GM23338 (cell line): Measurements from ENCODE around the gene NTRK1. TPM values are rescaled to one million over a fixed set of nuclear protein-coding genes. Genes with fewer than 3 reads are reported as not detected.

Experiments used
- ATAC-seq: fragments of 200-7000 bp; cut with Tn5 transposase; 3 replicates; pipeline ENCODE4 v1.9.1; 2020
- DNase-seq: peaks from one replicate; pipeline ENCODE4 v3.0.0-alpha.2; 2015; ENCODE audit warnings: low spot score
- H2AFZ ChIP-seq: fragments of 200-600 bp; sonication (generic); 2 replicates; pipeline ENCODE4 v1.8.0; 2016; ENCODE audit warnings: antibody characterized with exemption, mild to moderate bottlenecking, moderate library complexity
- H3F3A ChIP-seq: fragments of 200-600 bp; sonication (generic); replicated peaks from 2 replicates; pipeline ENCODE4 v1.8.0; 2017; ENCODE audit warnings: antibody characterized with exemption, mixed run types, low read depth
- H3K27ac ChIP-seq: fragments of 200-600 bp; sonication (generic); 2 replicates; pipeline ENCODE4 v1.6.1; 2016; ENCODE audit warnings: low read depth
- H3K27me3 ChIP-seq: fragments of 200-600 bp; sonication (generic); 2 replicates; pipeline ENCODE4 v1.8.0; 2016; ENCODE audit warnings: mild to moderate bottlenecking, mixed run types, moderate library complexity; ENCODE audit not compliant: insufficient read depth
- H3K36me3 ChIP-seq: fragments of 200-600 bp; sonication (generic); 2 replicates; pipeline ENCODE4 v1.8.0; 2016; ENCODE audit warnings: mild to moderate bottlenecking; ENCODE audit not compliant: insufficient read depth
- H3K4me1 ChIP-seq: fragments of 200-600 bp; sonication (generic); 2 replicates; pipeline ENCODE4 v1.8.0; 2016; ENCODE audit warnings: mild to moderate bottlenecking, moderate library complexity; ENCODE audit not compliant: insufficient read depth
- H3K4me2 ChIP-seq: fragments of 200-600 bp; sonication (generic); 2 replicates; pipeline ENCODE4 v1.7.1; 2017; ENCODE audit warnings: mixed run types
- H3K4me3 ChIP-seq: fragments of 200-600 bp; sonication (generic); 2 replicates; pipeline ENCODE4 v1.6.1; 2016; ENCODE audit warnings: mixed run types
- H3K79me2 ChIP-seq: fragments of 200-600 bp; sonication (generic); replicated peaks from 2 replicates; pipeline ENCODE4 v1.8.0; 2017; ENCODE audit warnings: mild to moderate bottlenecking; ENCODE audit not compliant: insufficient read depth
- H3K9me2 ChIP-seq: fragments of 200-600 bp; sonication (generic); 2 replicates; pipeline ENCODE4 v1.8.0; 2017; ENCODE audit not compliant: insufficient read depth
- H4K20me1 ChIP-seq: fragments of 200-600 bp; sonication (generic); replicated peaks from 2 replicates; pipeline ENCODE4 v1.8.0; 2017; ENCODE audit warnings: mild to moderate bottlenecking; ENCODE audit not compliant: insufficient read depth
- H3K27ac Mint-ChIP-seq: 2 replicates; pipeline ENCODE4 v1.8.0; 2020; ENCODE audit warnings: inconsistent platforms, mild to moderate bottlenecking, moderate library complexity, mixed read lengths
- H3K27me3 Mint-ChIP-seq: 3 replicates; pipeline ENCODE4 v1.8.0; 2022; ENCODE audit warnings: low read depth, mild to moderate bottlenecking, moderate library complexity, mixed read lengths, inconsistent platforms; ENCODE audit not compliant: insufficient read depth, poor library complexity
- H3K36me3 Mint-ChIP-seq: 3 replicates; pipeline ENCODE4 v1.8.0; 2021; ENCODE audit warnings: low read depth, mild to moderate bottlenecking, inconsistent platforms, moderate library complexity, mixed read lengths
- H3K4me1 Mint-ChIP-seq: 3 replicates; pipeline ENCODE4 v1.8.0; 2020; ENCODE audit warnings: mild to moderate bottlenecking, inconsistent platforms, mixed read lengths
- H3K4me3 Mint-ChIP-seq: 3 replicates; pipeline ENCODE4 v1.8.0; 2021; ENCODE audit warnings: moderate library complexity, mild to moderate bottlenecking, inconsistent platforms, mixed read lengths
- H3K9me3 Mint-ChIP-seq: 3 replicates; pipeline ENCODE4 v1.8.0; 2020; ENCODE audit warnings: moderate library complexity, mild to moderate bottlenecking, inconsistent platforms, mixed read lengths
- CREB1 ChIP-seq: fragments of 250-450 bp; sonication (Bioruptor Pico); IDR thresholded peaks from 2 replicates; pipeline ENCODE4 v1.5.0; 2020; ENCODE audit warnings: low read depth, mild to moderate bottlenecking, moderate library complexity
- CTCF ChIP-seq, 2 experiments: fragments of 200-600 bp in 1 of 2; sonication (generic) in 1 of 2; conservative IDR thresholded peaks; 2 replicates each; pipeline versions ENCODE4 v1.5.1 to v1.6.1; 2016 to 2017; ENCODE audit warnings: antibody characterized with exemption in 2 of 2, low read depth in 2 of 2, mild to moderate bottlenecking in 2 of 2, moderate library complexity in 1 of 2
- ETS1 ChIP-seq: IDR thresholded peaks from 2 replicates; pipeline ENCODE4 v1.6.1; 2016; ENCODE audit warnings: antibody characterized with exemption
- EZH2 ChIP-seq: fragments of 200-600 bp; sonication (generic); IDR thresholded peaks from one replicate; pipeline ENCODE4 v1.8.0; 2017; ENCODE audit warnings: antibody characterized with exemption, mild to moderate bottlenecking, low read depth; ENCODE audit not compliant: unreplicated experiment
- EZH2phosphoT487 ChIP-seq: fragments of 200-600 bp; sonication (generic); IDR thresholded peaks from one replicate; pipeline ENCODE4 v1.8.1; 2018; ENCODE audit warnings: antibody characterized with exemption; ENCODE audit not compliant: unreplicated experiment
- STAT1 ChIP-seq: IDR thresholded peaks from one replicate; pipeline ENCODE4 v1.6.1; 2016; ENCODE audit warnings: antibody characterized with exemption; ENCODE audit not compliant: unreplicated experiment
- ZNF114 ChIP-seq: fragments of 250-450 bp; sonication (Bioruptor Pico); IDR thresholded peaks from 2 replicates; pipeline ENCODE4 v1.5.0; 2020; ENCODE audit warnings: mild to moderate bottlenecking, moderate library complexity
- ZNF331 ChIP-seq: fragments of 250-450 bp; sonication (Bioruptor Pico); IDR thresholded peaks from 2 replicates; pipeline ENCODE4 v1.5.0; 2020; ENCODE audit warnings: low read depth, mild to moderate bottlenecking, moderate library complexity
- ZNF462 ChIP-seq: fragments of 250-450 bp; sonication (Bioruptor Pico); IDR thresholded peaks from 2 replicates; pipeline ENCODE4 v1.5.0; 2020; ENCODE audit warnings: mild to moderate bottlenecking, moderate library complexity
- polyA plus RNA-seq: library from polyadenylated mRNA; unstranded; fragments of >200 nt; fragmentation: Nextera tagmentation; extraction: Ambion mirVana; gene quantifications from 2 replicates; pipeline ENCODE4 v1.2.1, GENCODE V29; 2016
- total RNA-seq: library from RNA; depleted of rRNA; stranded (reverse); fragments of >200 nt; shearing (Covaris generic); gene quantifications from 2 replicates; pipeline ENCODE4 v1.2.3, GENCODE V29; 2014

NTRK1 gene
- total and polyA plus RNA-seq, 2 experiments from 2014 or later, result 0.42 to 0.45 TPM

GRCh38 chr1:156815307-156815826, 45.3 kb upstream of the NTRK1 start (continued):
- TF ChIP-seq ZNF462 (CRISPR knock-in tag), result no peak
- TF ChIP-seq CTCF (conservative IDR thresholded peaks at IDR 0.05; ENCODE audit: low read depth in 2 of 2), result no peak
- TF ChIP-seq ZNF331 (CRISPR knock-in tag), result no peak
- TF ChIP-seq EZH2phosphoT487, result no peak
- no peak for TF ChIP-seq ZNF114

GRCh38 chr1:156815961-156816422, 44.7 kb upstream of the NTRK1 start:
- Mint-ChIP-seq H3K27ac (no peak overlapping the region), H3K4me3 (no peak overlapping the region), H3K9me3 (no peaks in the 10 kb centered on the region), H3K36me3 (no peaks in the 10 kb centered on the region; the same call in 2 of the 3 replicates), H3K4me1 (peaks cover 24% of the 10 kb centered on the region), H3K27me3 (peaks cover 44% of the 10 kb centered on the region)
- Histone ChIP-seq H3F3A (0 out of 2 replicates have a peak, but pooled peaks cover 14% of the 10 kb centered on the region), H3K4me2 (no peak overlapping the region), H3K9me2 (no peaks in the 10 kb centered on the region), H3K4me1 (peaks cover 15% of the 10 kb centered on the region), H4K20me1 (no peaks in the 10 kb centered on the region; the same call in 1 of the 2 replicates), H3K27ac (no peak overlapping the region), H3K27me3 (peaks cover 49% of the 10 kb centered on the region), H2AFZ (no peak overlapping the region), H3K79me2 (no peaks in the 10 kb centered on the region), H3K4me3 (no peak overlapping the region), H3K36me3 (no peaks in the 10 kb centered on the region)
- TF ChIP-seq EZH2 (no peak), CREB1 (no peak), STAT1 (no peak), ETS1 (no peak), CTCF (conservative IDR thresholded peaks at IDR 0.05; ENCODE audit: low read depth in 2 of 2) (no peak)
- ATAC-seq (no peak), DNase-seq (no peak)
